Measurements from ENCODE around the gene KIF5B.
"Not testable (repeated sequence)": the region's sequence is repeated elsewhere in the genome, so short reads cannot be mapped to it uniquely, and the experiment has no call there.

Gene KIF5B

DNA sequence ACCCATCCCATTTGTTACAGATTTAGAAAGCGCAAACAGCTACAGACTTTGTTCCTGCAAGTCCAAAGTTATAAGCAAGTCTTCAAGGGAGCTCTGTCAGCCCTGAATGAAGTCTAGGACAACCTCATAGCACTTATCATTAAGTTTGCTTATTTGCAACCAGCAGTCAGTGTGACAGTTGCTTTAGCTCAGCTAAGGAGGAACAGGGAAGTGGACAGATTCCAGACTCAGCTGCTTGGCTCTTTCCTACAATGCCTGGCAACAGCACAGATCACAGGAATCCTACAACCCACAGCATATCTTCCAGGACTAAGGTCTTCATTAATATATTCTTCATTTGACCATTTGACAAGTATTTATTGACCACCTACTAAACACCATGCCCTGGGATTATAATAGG lies 17.4 kb upstream of the KIF5B start:
- Histone ChIP-seq H3K4me3 (ENCODE audit: low read depth, low read length) (no peak overlapping the region), H3K27me3 (replicated peaks) (no peaks in the 10 kb centered on the region), H3K36me3 (replicated peaks) (no peaks in the 10 kb centered on the region), H3K27ac (no peak overlapping the region)
- TF ChIP-seq, protein P1, sequence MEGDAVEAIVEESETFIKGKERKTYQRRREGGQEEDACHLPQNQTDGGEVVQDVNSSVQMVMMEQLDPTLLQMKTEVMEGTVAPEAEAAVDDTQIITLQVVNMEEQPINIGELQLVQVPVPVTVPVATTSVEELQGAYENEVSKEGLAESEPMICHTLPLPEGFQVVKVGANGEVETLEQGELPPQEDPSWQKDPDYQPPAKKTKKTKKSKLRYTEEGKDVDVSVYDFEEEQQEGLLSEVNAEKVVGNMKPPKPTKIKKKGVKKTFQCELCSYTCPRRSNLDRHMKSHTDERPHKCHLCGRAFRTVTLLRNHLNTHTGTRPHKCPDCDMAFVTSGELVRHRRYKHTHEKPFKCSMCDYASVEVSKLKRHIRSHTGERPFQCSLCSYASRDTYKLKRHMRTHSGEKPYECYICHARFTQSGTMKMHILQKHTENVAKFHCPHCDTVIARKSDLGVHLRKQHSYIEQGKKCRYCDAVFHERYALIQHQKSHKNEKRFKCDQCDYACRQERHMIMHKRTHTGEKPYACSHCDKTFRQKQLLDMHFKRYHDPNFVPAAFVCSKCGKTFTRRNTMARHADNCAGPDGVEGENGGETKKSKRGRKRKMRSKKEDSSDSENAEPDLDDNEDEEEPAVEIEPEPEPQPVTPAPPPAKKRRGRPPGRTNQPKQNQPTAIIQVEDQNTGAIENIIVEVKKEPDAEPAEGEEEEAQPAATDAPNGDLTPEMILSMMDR (IDR thresholded peaks at IDR 0.05; ENCODE audit: low read depth, low read length, missing control alignments), result no peak
- in situ Hi-C loops (cut with HindIII; ENCODE audit: low pct_ligation_motif_present, low sequenced_read_pairs), result no loop called here
- DNase-seq, result no peak

DNA sequence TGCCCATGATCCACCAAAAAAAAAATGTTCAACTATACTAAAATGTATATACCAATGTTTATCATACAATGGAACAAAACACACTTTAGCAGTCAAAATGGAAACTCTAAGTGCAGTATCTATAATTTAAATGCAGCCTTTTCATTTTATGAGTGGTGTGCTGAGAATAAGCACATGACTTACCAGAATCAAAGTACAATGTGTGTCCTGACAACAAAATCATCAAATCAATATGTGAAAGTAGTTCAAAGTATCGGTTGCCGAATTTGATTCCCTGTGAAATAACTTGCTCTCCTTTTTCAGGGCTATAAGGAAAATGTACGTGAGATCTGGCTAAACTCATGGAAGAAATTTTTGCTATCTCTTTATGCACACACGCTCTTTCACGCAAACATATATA lies 16.9 kb upstream of the KIF5B start:
- TF ChIP-seq, protein P1 (IDR thresholded peaks at IDR 0.05; ENCODE audit: low read depth, low read length, missing control alignments), result no peak
- Histone ChIP-seq H3K27me3 (replicated peaks) (no peaks in the 10 kb centered on the region), H3K36me3 (replicated peaks) (no peaks in the 10 kb centered on the region), H3K4me3 (ENCODE audit: low read depth, low read length) (no peak overlapping the region), H3K27ac (no peak overlapping the region)
- DNase-seq, result no peak
- in situ Hi-C loops (cut with HindIII; ENCODE audit: low pct_ligation_motif_present, low sequenced_read_pairs), result no loop called here

DNA sequence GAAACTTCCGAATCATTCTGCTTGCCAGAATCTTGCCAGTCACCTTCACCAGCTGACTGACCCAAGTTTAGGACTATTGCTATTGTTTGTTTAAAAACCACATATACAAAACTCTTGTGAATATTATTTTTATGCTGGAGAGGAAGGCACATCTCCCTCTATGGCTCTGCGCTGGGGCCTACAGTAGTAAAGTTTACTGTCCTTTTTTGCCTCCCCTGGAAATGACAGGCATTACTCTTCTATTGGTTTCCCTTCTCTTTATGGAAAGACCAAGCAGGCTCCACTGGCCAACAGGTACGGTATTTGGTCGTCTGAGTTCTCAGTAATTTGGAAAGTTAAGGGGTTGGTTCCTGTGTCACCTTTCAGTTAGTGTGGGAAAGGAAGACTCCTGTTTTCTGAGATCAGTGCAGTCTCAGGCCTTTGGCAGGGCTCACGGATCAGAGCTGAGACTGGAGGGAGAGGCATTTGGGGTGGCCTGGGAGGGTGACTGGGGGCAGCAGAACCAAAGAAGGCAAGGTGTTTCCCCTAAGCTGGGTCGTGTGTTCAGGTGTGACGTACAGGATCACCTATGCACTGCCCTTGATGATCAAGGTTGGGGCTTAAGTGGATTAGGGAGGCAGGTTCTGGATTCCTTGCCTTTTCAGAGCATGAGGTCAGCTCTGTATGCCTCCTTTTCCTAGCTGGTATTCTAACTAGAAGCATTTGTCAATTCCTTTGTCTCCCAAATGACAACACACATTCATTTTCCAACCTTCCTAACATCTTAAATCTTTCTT lies 16.0 kb upstream of the KIF5B start:
- H3K36me3 ChIP-seq (replicated peaks), result no peaks in the 10 kb centered on the region
- DNase-seq, result no peak
- H3K4me3 ChIP-seq (ENCODE audit: low read depth, low read length), result no peak overlapping the region
- in situ Hi-C loops (cut with HindIII; ENCODE audit: low pct_ligation_motif_present, low sequenced_read_pairs), result no loop called here
- H3K27ac ChIP-seq, result no peak overlapping the region
- no peaks in the 10 kb centered on the region for H3K27me3 ChIP-seq (replicated peaks)
- TF ChIP-seq, protein P1 (IDR thresholded peaks at IDR 0.05; ENCODE audit: low read depth, low read length, missing control alignments), result no peak

DNA sequence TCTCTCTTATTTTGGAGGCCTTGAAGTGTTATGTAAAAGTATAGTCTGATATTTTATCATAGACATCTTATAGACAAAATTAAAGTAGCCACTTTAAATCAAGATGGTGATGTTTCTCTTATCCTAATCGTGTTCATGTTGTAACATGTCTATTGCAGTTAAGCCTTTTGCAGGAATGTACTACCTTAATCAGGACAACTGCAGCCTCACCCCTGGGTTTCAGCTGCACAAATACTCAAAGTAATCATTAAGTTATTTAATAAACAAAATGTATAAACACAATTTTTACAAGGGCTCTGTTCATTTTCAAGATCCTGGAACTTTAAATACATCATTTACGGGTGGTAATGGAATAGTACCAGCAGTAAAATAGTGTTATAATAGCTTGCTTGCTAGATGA lies 14.4 kb upstream of the KIF5B start:
- no peak for DNase-seq
- Histone ChIP-seq H3K27ac (no peak overlapping the region), H3K4me3 (ENCODE audit: low read depth, low read length) (no peak overlapping the region), H3K36me3 (replicated peaks) (no peaks in the 10 kb centered on the region), H3K27me3 (replicated peaks) (no peaks in the 10 kb centered on the region)
- in situ Hi-C loops (cut with HindIII; ENCODE audit: low pct_ligation_motif_present, low sequenced_read_pairs), result no loop called here
- TF ChIP-seq, protein P1 (IDR thresholded peaks at IDR 0.05; ENCODE audit: low read depth, low read length, missing control alignments), result no peak

DNA sequence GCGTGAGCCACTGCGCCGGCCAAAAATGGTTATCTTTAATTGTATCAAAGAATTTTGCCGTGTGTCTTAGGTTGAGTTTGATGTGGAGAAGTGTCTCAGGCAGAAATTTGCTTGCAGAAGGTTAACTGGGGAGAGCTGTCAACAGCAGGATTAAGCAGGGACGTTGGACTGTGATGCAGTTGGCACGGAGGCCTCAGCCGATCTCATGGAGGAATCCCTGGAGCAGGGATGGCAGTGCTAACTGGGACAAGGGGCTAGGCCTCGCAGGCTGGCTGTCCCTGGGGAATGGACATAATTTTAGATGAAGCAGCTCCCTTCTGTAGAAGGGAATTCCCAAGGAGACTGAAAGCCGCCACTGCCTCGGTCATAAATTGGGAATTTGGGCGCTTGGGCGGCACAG lies 12.3 kb upstream of the KIF5B start:
- in situ Hi-C loops (cut with HindIII; ENCODE audit: low pct_ligation_motif_present, low sequenced_read_pairs), result no loop called here
- Histone ChIP-seq H3K36me3 (replicated peaks) (no peaks in the 10 kb centered on the region), H3K27ac (no peak overlapping the region), H3K27me3 (replicated peaks) (no peaks in the 10 kb centered on the region), H3K4me3 (ENCODE audit: low read depth, low read length) (no peak overlapping the region)
- TF ChIP-seq, protein P1 (IDR thresholded peaks at IDR 0.05; ENCODE audit: low read depth, low read length, missing control alignments), result no peak
- DNase-seq, result no peak

DNA sequence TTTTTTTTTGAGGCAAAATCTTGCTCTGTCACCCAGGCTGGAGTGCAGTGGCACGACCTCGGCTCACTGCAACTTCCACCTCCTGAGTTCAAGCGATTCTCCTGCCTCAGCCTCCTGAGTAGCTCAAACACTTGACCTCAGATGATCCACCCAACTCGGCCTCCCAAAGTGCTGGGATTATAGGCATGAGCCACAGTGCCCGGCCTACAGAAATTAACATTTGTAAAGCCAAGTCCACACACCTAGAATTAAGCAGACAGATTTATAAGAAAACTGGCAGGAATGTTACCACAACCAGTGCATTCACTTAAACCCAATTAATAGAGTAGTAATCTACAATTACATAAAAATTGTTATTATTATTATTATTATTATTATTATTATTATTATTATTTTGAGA lies 11.7 kb upstream of the KIF5B start:
- H3K4me3 ChIP-seq (ENCODE audit: low read depth, low read length); H3K27ac ChIP-seq; in situ Hi-C loops (cut with HindIII; ENCODE audit: low pct_ligation_motif_present, low sequenced_read_pairs); H3K36me3 ChIP-seq (replicated peaks); H3K27me3 ChIP-seq (replicated peaks); DNase-seq: not testable (repeated sequence)

Measured in brain microvascular endothelial cell (primary cell).